CD4-positive, alpha-beta T cell (primary cell): ENCODE data around the gene CDH4. TPM values are rescaled to one million over a fixed set of nuclear protein-coding genes. Genes with fewer than 3 reads are reported as not detected.

ENCODE experiments used
- ATAC-seq: fragments of 200-7000 bp; cut with Tn5 transposase; one replicate; pipeline ENCODE4 v1.10.0; 2022; ENCODE audit warnings: mild to moderate bottlenecking; ENCODE audit not compliant: poor library complexity
- CTCF ChIA-PET: fragments of 350-600 bp; sonication (Branson Sonifier 250); formaldehyde crosslinking; loops from one replicate; lab custom pipeline; 2021; ENCODE audit warnings: antibody characterized with exemption, inconsistent platforms; lab: Charles Lee
- POLR2A ChIA-PET: fragments of 350-600 bp; sonication (Branson Sonifier 250); formaldehyde crosslinking; loops from one replicate; lab custom pipeline; 2021; ENCODE audit warnings: antibody characterized with exemption, inconsistent platforms; lab: Charles Lee
- DNase-seq, 14 experiments: peaks; one replicate each; pipeline ENCODE4 v3.0.0-alpha.2; 2013 to 2020; ENCODE audit warnings: mixed read lengths in 2 of 14
- H3K27ac ChIP-seq, 2 donors: one replicate each; pipeline versions ENCODE4 v1.5.1 to v1.7.0; 2013; ENCODE audit warnings: low read length in 2 of 2, low read depth in 1 of 2, mild to moderate bottlenecking in 1 of 2
- H3K27me3 ChIP-seq, 2 experiments: 1 replicate in 1 of 2; 2 replicates in 1 of 2; pipeline versions ENCODE4 v1.6.1 to v1.7.0; 2013; ENCODE audit warnings: low read length in 2 of 2, control low read depth in 1 of 2, mild to moderate bottlenecking in 1 of 2, moderate library complexity in 1 of 2; ENCODE audit not compliant: insufficient read depth in 2 of 2, control insufficient read depth in 1 of 2
- H3K36me3 ChIP-seq: one replicate; pipeline ENCODE4 v1.6.1; 2013; ENCODE audit warnings: low read length, control low read depth; ENCODE audit not compliant: insufficient read depth
- H3K4me1 ChIP-seq: one replicate; pipeline ENCODE4 v1.6.1; 2013; ENCODE audit warnings: low read length, control low read depth; ENCODE audit not compliant: insufficient read depth
- H3K4me3 ChIP-seq: one replicate; pipeline ENCODE4 v1.5.1; 2013; ENCODE audit warnings: mild to moderate bottlenecking, low read length, moderate library complexity
- H3K9me3 ChIP-seq, 2 experiments: 1 replicate in 1 of 2; 2 replicates in 1 of 2; pipeline versions ENCODE4 v1.6.1 to v1.7.0; 2013; ENCODE audit warnings: low read length in 2 of 2, mild to moderate bottlenecking in 2 of 2, control low read depth in 1 of 2, moderate library complexity in 1 of 2; ENCODE audit not compliant: control insufficient read depth in 1 of 2, insufficient read depth in 1 of 2
- H3K27ac Mint-ChIP-seq: one replicate; pipeline ENCODE4 v1.8.0; 2020; ENCODE audit warnings: mixed read lengths
- H3K27me3 Mint-ChIP-seq: one replicate; pipeline ENCODE4 v1.8.0; 2021; ENCODE audit warnings: mixed read lengths
- H3K36me3 Mint-ChIP-seq: one replicate; pipeline ENCODE4 v1.8.0; 2021; ENCODE audit warnings: low read depth, mixed read lengths
- H3K4me1 Mint-ChIP-seq: one replicate; pipeline ENCODE4 v1.8.0; 2021; ENCODE audit warnings: low read depth, mixed read lengths
- H3K4me3 Mint-ChIP-seq: one replicate; pipeline ENCODE4 v1.8.0; 2020; ENCODE audit warnings: mild to moderate bottlenecking, mixed read lengths
- H3K9me3 Mint-ChIP-seq: one replicate; pipeline ENCODE4 v1.8.0; 2020; ENCODE audit warnings: mixed read lengths
- CTCF ChIP-seq: fragments of 200-600 bp; IDR thresholded peaks from one replicate; pipeline ENCODE4 v1.8.0; 2022; ENCODE audit warnings: antibody characterized with exemption, mild to moderate bottlenecking
- intact Hi-C, 2 experiments: fragments of 100-400 bp; cut with DNase I in 1 of 2; cut with micrococcal nuclease in 1 of 2; formaldehyde crosslinking; loops; one replicate each; pipeline versions ENCODE4 v1.15.1 to v1.9.0; 2023 to 2025; cut with DNase I, micrococcal nuclease
- total RNA-seq, 174 experiments: library from RNA in 2 of 174; stranded (reverse) in 2 of 174; gene quantifications; one replicate each; pipeline ENCODE4 v1.2.3 and lab custom pipeline; 2021 to 2026

CDH4 gene
- total RNA-seq, 2 experiments from 2014 or later = 0.11 TPM

GRCh38 chr20:61805365-61805764, 553.3 kb downstream of the CDH4 start:
- no peaks in the 10 kb centered on the region for H3K9me3 Mint-ChIP-seq
- no peak overlapping the region for H3K4me3 ChIP-seq
- ChIA-PET CTCF (no interaction called here), POLR2A (no interaction called here)
- no peak for TF ChIP-seq CTCF
- H3K27ac ChIP-seq = no peak overlapping the region
- peaks cover 11% of the 10 kb centered on the region for H3K27me3 Mint-ChIP-seq
- DNase-seq (no peak), ATAC-seq (no peak)
- no peak overlapping the region for H3K4me3 Mint-ChIP-seq
- no peaks in the 10 kb centered on the region for H3K36me3 ChIP-seq
- no peak overlapping the region for H3K27ac Mint-ChIP-seq
- no peaks in the 10 kb centered on the region for H3K4me1 ChIP-seq
- H3K9me3 ChIP-seq = no peaks in the 10 kb centered on the region
- no peaks in the 10 kb centered on the region for H3K36me3 Mint-ChIP-seq
- no peaks in the 10 kb centered on the region for H3K4me1 Mint-ChIP-seq
- no peaks in the 10 kb centered on the region for H3K27me3 ChIP-seq
- intact Hi-C loops = no loop called here

GRCh38 chr20:61805781-61806180, 553.7 kb downstream of the CDH4 start:
- H3K9me3 Mint-ChIP-seq = no peaks in the 10 kb centered on the region
- Histone ChIP-seq H3K36me3 (no peaks in the 10 kb centered on the region), H3K4me1 (no peaks in the 10 kb centered on the region), H3K4me3 (no peak overlapping the region), H3K27me3 (no peaks in the 10 kb centered on the region), H3K9me3 (no peaks in the 10 kb centered on the region), H3K27ac (no peak overlapping the region)
- H3K4me3 Mint-ChIP-seq = no peak overlapping the region
- no peaks in the 10 kb centered on the region for H3K36me3 Mint-ChIP-seq
- no peak overlapping the region for H3K27ac Mint-ChIP-seq
- CTCF ChIA-PET = no interaction called here
- no peak for TF ChIP-seq CTCF
- ATAC-seq (no peak), DNase-seq (no peak)
- POLR2A ChIA-PET = no interaction called here
- H3K4me1 Mint-ChIP-seq = no peaks in the 10 kb centered on the region
- peaks cover 11% of the 10 kb centered on the region for H3K27me3 Mint-ChIP-seq
- intact Hi-C loops = no loop called here

- ChIA-PET CTCF (no interaction called here), POLR2A (no interaction called here)
- H3K4me3 ChIP-seq = no peak overlapping the region
- Mint-ChIP-seq H3K27me3 (peaks cover 11% of the 10 kb centered on the region), H3K9me3 (no peaks in the 10 kb centered on the region), H3K36me3 (no peaks in the 10 kb centered on the region), H3K4me1 (no peaks in the 10 kb centered on the region), H3K27ac (no peak overlapping the region), H3K4me3 (no peak overlapping the region)
- no peaks in the 10 kb centered on the region for H3K9me3 ChIP-seq
- intact Hi-C loops = no loop called here
- no peak for ATAC-seq
- no peaks in the 10 kb centered on the region for H3K4me1 ChIP-seq
- no peak for TF ChIP-seq CTCF
- DNase-seq = no peak
- no peaks in the 10 kb centered on the region for H3K36me3 ChIP-seq
- H3K27ac ChIP-seq = no peak overlapping the region
- H3K27me3 ChIP-seq = no peaks in the 10 kb centered on the region
Observed at GRCh38 chr20:61806314-61806713, 554.3 kb downstream of the CDH4 start.
